Bronchial epithelial cell (primary cell): ENCODE results near the gene PCDH1. TPM values are rescaled to one million over a fixed set of nuclear protein-coding genes. Genes with fewer than 3 reads are reported as not detected.

ENCODE experiments used
- DNase-seq: peaks from one replicate; pipeline ENCODE4 v3.0.0-alpha.2; 2010; ENCODE audit warnings: low read depth
- FAIRE-seq: peaks from 2 replicates; lab custom pipeline; 2011; peaks lifted over from hg19 to GRCh38; lab: Jason Lieb, UNC
- H3K27me3 ChIP-seq: 2 replicates; pipeline ENCODE4 v1.5.1; 2011; ENCODE audit warnings: low read length; ENCODE audit not compliant: control insufficient read depth, insufficient read depth
- H3K36me3 ChIP-seq: 2 replicates; pipeline ENCODE4 v1.5.1; 2011; ENCODE audit warnings: low read length; ENCODE audit not compliant: control insufficient read depth, insufficient read depth
- H3K4me3 ChIP-seq: 2 replicates; pipeline ENCODE4 v1.5.1; 2011; ENCODE audit warnings: mild to moderate bottlenecking, low read depth, low read length, control low read depth
- total RNA-seq: library from RNA; depleted of rRNA; stranded (reverse); fragments of >200 nt; gene quantifications from 2 replicates; pipeline ENCODE4 v1.2.1, GENCODE V29; 2014
- TF ChIP-seq, protein P1 (sequence below): IDR thresholded peaks from 2 replicates; pipeline ENCODE4 v1.5.1; 2011; ENCODE audit warnings: mild to moderate bottlenecking, moderate library complexity, low read length, control low read depth, inconsistent platforms; ENCODE audit not compliant: insufficient read depth, severe bottlenecking

Gene PCDH1
- total RNA-seq, 1 donor from 2014 or later = 85.3 TPM

DNA sequence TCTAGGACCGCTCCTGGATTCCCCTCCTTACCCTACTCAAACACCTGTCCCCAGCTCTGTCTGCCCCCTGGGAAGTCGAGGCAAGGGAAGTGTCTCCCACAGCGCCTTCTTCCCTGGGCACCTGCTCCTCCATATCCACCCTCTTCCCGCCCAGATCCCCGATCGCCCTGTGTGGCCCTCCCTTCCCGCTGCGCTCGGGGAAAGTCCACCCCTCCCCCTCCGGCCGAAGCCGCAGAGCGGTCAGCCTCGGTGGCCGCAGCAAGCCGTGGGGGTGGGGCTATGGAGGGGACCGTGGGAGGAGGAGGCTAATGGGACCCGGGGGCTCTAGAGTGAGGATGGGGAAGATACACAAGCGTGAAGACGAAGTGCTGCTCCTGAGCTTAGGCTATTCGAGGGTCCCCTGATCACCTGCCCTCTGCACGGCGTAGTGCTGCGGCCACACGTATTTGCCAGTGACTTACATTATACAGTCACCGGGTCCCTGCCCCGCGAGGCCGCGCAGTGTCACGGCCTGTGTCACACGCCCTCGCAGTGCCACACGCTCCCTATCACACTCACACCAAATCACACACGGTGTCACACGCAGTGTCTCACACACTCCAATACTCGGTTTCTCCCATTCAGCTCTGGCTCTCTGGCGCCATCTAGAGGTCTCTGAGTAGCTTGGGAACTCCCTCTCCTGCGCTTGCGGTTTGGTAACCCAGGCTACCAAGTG, 658 bp upstream of the PCDH1 start:
- DNase-seq = peak; percentile 89
- H3K27me3 ChIP-seq = peaks cover 8% of the 10 kb centered on the region
- H3K4me3 ChIP-seq = peak overlapping the region; percentile 41
- FAIRE-seq = peak; percentile 87
- TF ChIP-seq, protein P1, sequence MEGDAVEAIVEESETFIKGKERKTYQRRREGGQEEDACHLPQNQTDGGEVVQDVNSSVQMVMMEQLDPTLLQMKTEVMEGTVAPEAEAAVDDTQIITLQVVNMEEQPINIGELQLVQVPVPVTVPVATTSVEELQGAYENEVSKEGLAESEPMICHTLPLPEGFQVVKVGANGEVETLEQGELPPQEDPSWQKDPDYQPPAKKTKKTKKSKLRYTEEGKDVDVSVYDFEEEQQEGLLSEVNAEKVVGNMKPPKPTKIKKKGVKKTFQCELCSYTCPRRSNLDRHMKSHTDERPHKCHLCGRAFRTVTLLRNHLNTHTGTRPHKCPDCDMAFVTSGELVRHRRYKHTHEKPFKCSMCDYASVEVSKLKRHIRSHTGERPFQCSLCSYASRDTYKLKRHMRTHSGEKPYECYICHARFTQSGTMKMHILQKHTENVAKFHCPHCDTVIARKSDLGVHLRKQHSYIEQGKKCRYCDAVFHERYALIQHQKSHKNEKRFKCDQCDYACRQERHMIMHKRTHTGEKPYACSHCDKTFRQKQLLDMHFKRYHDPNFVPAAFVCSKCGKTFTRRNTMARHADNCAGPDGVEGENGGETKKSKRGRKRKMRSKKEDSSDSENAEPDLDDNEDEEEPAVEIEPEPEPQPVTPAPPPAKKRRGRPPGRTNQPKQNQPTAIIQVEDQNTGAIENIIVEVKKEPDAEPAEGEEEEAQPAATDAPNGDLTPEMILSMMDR = peak; percentile 98
- no peaks in the 10 kb centered on the region for H3K36me3 ChIP-seq

DNA sequence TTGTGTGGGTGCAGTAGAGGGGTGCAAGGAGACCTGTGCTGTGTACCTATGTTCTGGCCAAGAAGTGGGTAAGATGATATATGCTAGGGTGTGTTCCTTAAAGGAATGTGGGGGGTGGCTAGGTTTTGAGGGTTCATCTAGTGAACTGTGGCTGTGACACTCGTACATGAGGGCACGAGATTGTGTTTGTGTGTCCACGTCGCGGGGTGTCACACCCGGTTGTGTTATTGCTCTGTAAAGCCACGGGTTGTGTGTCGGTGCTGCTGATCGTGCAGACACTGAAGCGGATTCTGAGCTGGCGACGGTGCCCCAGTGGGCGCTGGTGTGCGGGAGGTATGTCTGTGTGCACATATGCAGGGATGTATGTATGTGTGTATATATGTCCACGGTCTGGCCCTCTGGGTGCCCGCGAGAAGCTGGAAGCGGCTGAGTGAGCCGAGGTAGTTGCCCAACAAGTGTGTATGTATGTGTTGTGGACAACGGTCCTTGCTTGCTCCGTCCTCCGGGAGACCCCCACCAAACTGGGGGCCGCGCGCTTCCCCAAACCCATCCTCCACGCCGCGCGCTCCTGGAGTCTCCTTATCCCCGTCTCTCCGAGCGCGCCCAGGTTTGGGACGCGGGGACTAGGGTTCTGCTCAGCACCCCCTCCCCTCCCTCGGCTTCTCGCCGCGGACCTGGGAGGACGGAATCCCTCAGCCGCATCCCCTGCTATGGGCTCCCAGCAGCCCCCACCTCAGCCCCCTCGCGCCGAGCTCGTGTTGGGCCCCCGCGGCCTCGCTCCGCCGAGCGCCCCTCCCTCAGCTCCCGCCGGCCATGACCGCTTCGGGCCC, 639 bp downstream of the PCDH1 start:
- no peaks in the 10 kb centered on the region for H3K36me3 ChIP-seq
- peak; percentile 97 for FAIRE-seq
- peak overlapping the region; percentile 73 for H3K4me3 ChIP-seq
- DNase-seq = peak; percentile 33
- TF ChIP-seq, protein P1 = no peak
- H3K27me3 ChIP-seq = peaks cover 4% of the 10 kb centered on the region

DNA sequence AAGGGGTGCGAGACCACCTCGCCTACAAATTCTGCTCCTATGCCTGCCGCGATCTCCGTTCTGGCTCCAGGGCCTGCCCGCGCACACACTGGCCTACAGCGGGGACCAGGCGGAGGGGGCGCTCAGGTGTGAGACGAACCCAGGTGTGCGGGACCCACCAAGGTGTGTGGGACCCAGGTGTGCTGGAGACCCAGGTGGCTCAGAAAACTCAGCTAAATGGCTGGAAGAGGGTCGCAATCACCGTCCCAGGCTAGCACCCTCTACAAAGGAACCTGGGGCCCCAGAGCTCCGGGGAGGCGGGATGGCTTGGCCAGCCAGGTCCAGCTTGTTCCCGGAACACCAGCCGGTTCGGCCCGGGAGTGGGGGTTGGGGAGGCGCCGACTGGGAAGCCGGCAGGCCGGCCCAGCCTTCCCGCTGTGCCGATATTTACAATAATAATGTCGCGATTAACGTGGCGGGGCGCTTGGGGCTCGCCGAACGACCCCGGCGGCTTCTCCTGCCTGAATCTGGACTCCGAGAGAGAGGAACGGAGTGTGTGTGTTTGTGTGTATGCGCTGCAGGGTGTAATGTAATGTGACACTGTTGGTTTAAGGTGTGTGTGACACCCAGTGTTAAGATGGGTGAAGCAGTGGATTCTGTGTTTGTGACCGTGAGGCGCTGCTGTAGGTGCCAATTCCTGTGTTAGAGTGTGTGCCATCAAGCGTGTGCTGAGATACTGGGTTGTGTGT, 1.4 kb downstream of the PCDH1 start:
- TF ChIP-seq, protein P1 = no peak
- Histone ChIP-seq H3K36me3 (no peaks in the 10 kb centered on the region), H3K27me3 (peaks cover 2% of the 10 kb centered on the region), H3K4me3 (peak overlapping the region; percentile 73)
- DNase-seq (peak; percentile 28), FAIRE-seq (no peak)

DNA sequence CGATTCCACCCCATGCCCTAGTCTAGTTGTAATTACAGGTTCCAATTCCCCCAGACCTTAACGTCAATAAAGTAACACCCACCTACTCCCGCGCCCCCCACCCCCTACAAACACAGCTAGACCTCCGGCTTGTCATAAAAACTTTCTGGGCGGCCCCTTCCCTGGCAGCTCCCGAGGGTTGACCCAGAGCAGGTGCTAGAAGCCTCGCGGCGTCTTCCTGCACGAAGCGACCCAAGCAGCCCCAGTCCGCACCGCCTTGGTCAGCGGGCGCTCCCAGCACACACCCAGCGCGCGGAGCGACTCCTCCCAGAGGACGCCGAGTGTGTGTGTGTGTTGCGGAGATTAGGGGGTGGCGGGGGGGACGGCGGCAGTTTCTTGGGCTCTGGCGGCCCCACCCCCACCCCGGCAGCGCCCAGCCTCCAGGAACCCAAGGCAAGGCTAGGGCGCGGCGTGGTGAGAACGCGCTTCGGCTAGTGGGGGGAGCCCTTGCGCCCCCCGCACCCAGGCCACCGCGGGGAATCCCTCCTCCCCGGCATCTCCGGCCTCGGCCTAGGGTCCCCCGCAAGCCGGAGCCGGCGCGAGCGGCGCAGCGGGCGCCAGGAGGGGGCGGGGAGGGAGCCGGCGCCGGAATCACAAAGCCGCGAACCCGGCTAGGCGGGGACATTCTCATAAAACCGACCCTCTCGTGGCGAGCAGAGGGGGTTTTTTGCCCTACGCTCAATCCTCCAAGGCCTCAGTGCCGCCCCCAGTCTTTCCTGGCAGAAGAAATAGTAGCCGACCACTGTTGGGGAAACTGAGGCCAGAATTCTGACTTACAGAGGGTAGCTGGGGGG, 2.2 kb downstream of the PCDH1 start:
- FAIRE-seq (no peak), DNase-seq (peak; percentile 17)
- Histone ChIP-seq H3K27me3 (no peaks in the 10 kb centered on the region), H3K4me3 (peak overlapping the region; percentile 73), H3K36me3 (no peaks in the 10 kb centered on the region)
- TF ChIP-seq, protein P1 = no peak

DNA sequence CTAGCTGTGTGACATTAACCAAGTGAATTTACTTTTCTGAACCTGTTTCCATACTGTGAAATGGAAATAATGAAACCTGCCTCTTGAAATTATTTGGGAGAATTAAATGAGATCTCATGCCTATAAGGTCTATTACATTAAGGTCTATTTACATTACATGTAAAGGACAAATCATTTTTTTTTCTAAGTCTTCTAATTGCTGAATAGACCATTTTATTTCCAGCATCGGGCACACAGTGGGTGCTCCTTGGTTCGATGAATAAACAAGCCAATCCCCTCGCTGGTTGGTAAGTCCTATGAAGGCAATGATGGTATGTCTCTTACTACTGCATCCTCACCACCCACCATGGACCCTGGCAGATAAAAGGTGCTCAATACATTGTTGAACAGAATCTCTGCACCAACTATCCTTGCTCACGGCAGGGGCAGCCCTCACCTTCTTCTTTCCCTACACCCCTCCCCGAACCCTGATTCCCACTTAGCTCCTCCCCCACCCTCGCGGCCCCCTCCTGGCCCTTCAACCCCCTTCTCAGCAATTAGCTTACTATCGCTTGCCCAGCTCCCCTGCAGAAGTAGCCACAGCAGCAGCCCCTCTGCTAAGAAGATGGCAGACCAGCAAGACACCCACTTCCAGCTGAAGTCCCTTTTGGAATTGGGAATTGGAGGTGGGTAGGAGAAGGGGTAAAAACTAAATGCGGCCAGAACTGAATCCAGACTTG, 3.0 kb downstream of the PCDH1 start:
- Histone ChIP-seq H3K4me3 (peak overlapping the region; percentile 73), H3K27me3 (no peaks in the 10 kb centered on the region), H3K36me3 (no peaks in the 10 kb centered on the region)
- FAIRE-seq = no peak
- TF ChIP-seq, protein P1 = no peak
- no peak for DNase-seq
